Mononuclear cell (primary cell): ENCODE measurements around the gene NUF2. TPM values are rescaled to one million over a fixed set of nuclear protein-coding genes. Genes with fewer than 3 reads are reported as not detected.

ENCODE experiments used
- H3K27me3 ChIP-seq: 2 replicates; pipeline ENCODE4 v1.6.0; 2011; ENCODE audit warnings: low read length, control low read depth; ENCODE audit not compliant: insufficient read depth
- H3K4me1 ChIP-seq: 2 replicates; pipeline ENCODE4 v1.5.1; 2011; ENCODE audit warnings: mild to moderate bottlenecking, low read length, control low read depth; ENCODE audit not compliant: insufficient read depth
- H3K4me3 ChIP-seq: 2 replicates; pipeline ENCODE4 v1.5.1; 2011; ENCODE audit warnings: mild to moderate bottlenecking, low read length, moderate library complexity
- H3K9me3 ChIP-seq: 2 replicates; pipeline ENCODE4 v1.5.1; 2011; ENCODE audit warnings: low read depth, mild to moderate bottlenecking, control low read depth, low read length
- total RNA-seq: library from RNA; depleted of rRNA; stranded (reverse); fragments of >200 nt; gene quantifications from one replicate; pipeline ENCODE4 v1.2.3, GENCODE V29; 2012

The NUF2 gene
- total RNA-seq, 1 donor, result 0.94 TPM

- Histone ChIP-seq H3K27me3 (peaks cover 9% of the 10 kb centered on the region), H3K9me3 (no peaks in the 10 kb centered on the region), H3K4me1 (no peaks in the 10 kb centered on the region), H3K4me3 (no peak overlapping the region)
These were observed 43.4 kb downstream of the NUF2 start for GRCh38 chr1:163365186-163365585.

GRCh38 chr1:163366555-163366954 is 44.8 kb downstream of the NUF2 start:
- Histone ChIP-seq H3K9me3 (no peaks in the 10 kb centered on the region), H3K27me3 (peaks cover 6% of the 10 kb centered on the region), H3K4me3 (no peak overlapping the region), H3K4me1 (no peaks in the 10 kb centered on the region)

GRCh38 chr1:163367721-163368120 is 46.0 kb downstream of the NUF2 start:
- no peaks in the 10 kb centered on the region for H3K9me3 ChIP-seq
- no peak overlapping the region for H3K4me3 ChIP-seq
- H3K4me1 ChIP-seq, result no peaks in the 10 kb centered on the region
- peaks cover 5% of the 10 kb centered on the region for H3K27me3 ChIP-seq

GRCh38 chr1:163372576-163372975 is 50.8 kb downstream of the NUF2 start:
- Histone ChIP-seq H3K9me3 (no peaks in the 10 kb centered on the region), H3K27me3 (peaks cover 8% of the 10 kb centered on the region), H3K4me3 (no peak overlapping the region), H3K4me1 (no peaks in the 10 kb centered on the region)

GRCh38 chr1:163378554-163378953 is 56.8 kb downstream of the NUF2 start:
- Histone ChIP-seq H3K27me3 (peaks cover 3% of the 10 kb centered on the region), H3K9me3 (no peaks in the 10 kb centered on the region), H3K4me3 (no peak overlapping the region), H3K4me1 (no peaks in the 10 kb centered on the region)

GRCh38 chr1:163379801-163380200 is 58.0 kb downstream of the NUF2 start:
- Histone ChIP-seq H3K27me3 (peaks cover 3% of the 10 kb centered on the region), H3K9me3 (no peaks in the 10 kb centered on the region), H3K4me1 (no peaks in the 10 kb centered on the region), H3K4me3 (no peak overlapping the region)

GRCh38 chr1:163381487-163382184 is 59.9 kb downstream of the NUF2 start:
- H3K27me3 ChIP-seq, result peaks cover 3% of the 10 kb centered on the region
- H3K4me1 ChIP-seq, result no peaks in the 10 kb centered on the region

GRCh38 chr1:163382395-163382794 is 60.6 kb downstream of the NUF2 start:
- H3K9me3 ChIP-seq, result no peaks in the 10 kb centered on the region
- no peaks in the 10 kb centered on the region for H3K4me1 ChIP-seq
- H3K27me3 ChIP-seq, result peaks cover 3% of the 10 kb centered on the region
- H3K4me3 ChIP-seq, result no peak overlapping the region

More at GRCh38 chr1:163381487-163382184, 59.9 kb downstream of the NUF2 start:
- Histone ChIP-seq H3K9me3 (no peaks in the 10 kb centered on the region), H3K4me3 (no peak overlapping the region)

- H3K4me3 ChIP-seq, result no peak overlapping the region
- H3K9me3 ChIP-seq, result no peaks in the 10 kb centered on the region
- peaks cover 5% of the 10 kb centered on the region for H3K27me3 ChIP-seq
- H3K4me1 ChIP-seq, result no peaks in the 10 kb centered on the region
These were observed 65.4 kb downstream of the NUF2 start for GRCh38 chr1:163387146-163387545.

- no peak overlapping the region for H3K4me3 ChIP-seq
- no peaks in the 10 kb centered on the region for H3K4me1 ChIP-seq
- peaks cover 5% of the 10 kb centered on the region for H3K27me3 ChIP-seq
- no peaks in the 10 kb centered on the region for H3K9me3 ChIP-seq
These were observed 67.2 kb downstream of the NUF2 start for GRCh38 chr1:163388970-163389369.

GRCh38 chr1:163395790-163396189 is 74.0 kb downstream of the NUF2 start:
- H3K9me3 ChIP-seq, result no peaks in the 10 kb centered on the region
- no peaks in the 10 kb centered on the region for H3K4me1 ChIP-seq
- H3K27me3 ChIP-seq, result no peaks in the 10 kb centered on the region
- no peak overlapping the region for H3K4me3 ChIP-seq

- Histone ChIP-seq H3K27me3 (no peaks in the 10 kb centered on the region), H3K9me3 (no peaks in the 10 kb centered on the region), H3K4me1 (no peaks in the 10 kb centered on the region), H3K4me3 (no peak overlapping the region)
These were observed 75.9 kb downstream of the NUF2 start for GRCh38 chr1:163397451-163398200.

GRCh38 chr1:163399001-163399400 is 77.2 kb downstream of the NUF2 start:
- Histone ChIP-seq H3K9me3 (no peaks in the 10 kb centered on the region), H3K4me1 (no peaks in the 10 kb centered on the region), H3K4me3 (no peak overlapping the region), H3K27me3 (no peaks in the 10 kb centered on the region)

- Histone ChIP-seq H3K9me3 (no peaks in the 10 kb centered on the region), H3K27me3 (no peaks in the 10 kb centered on the region), H3K4me1 (no peaks in the 10 kb centered on the region), H3K4me3 (no peak overlapping the region)
These were observed 78.3 kb downstream of the NUF2 start for GRCh38 chr1:163399976-163400601.

GRCh38 chr1:163401211-163401610 is 79.5 kb downstream of the NUF2 start:
- Histone ChIP-seq H3K9me3 (no peaks in the 10 kb centered on the region), H3K4me3 (no peak overlapping the region), H3K27me3 (no peaks in the 10 kb centered on the region), H3K4me1 (no peaks in the 10 kb centered on the region)
